Mesenchymal stem cell (in vitro differentiated cells and primary cell): ENCODE measurements around the gene FNDC5.

Experiments used
- DNase-seq: peaks from one replicate; pipeline ENCODE4 v3.0.0-alpha.2; 2013
- H2AFZ ChIP-seq: one replicate; pipeline ENCODE4 v1.6.1; 2013; ENCODE audit warnings: low read depth, mild to moderate bottlenecking, control low read depth, inconsistent platforms, low read length, moderate library complexity
- H2AK5ac ChIP-seq: 2 replicates; pipeline ENCODE4 v1.6.1; 2013; ENCODE audit warnings: low read length, moderate library complexity, mild to moderate bottlenecking, inconsistent platforms; ENCODE audit not compliant: severe bottlenecking
- H2BK120ac ChIP-seq: one replicate; pipeline ENCODE4 v1.6.1; 2013; ENCODE audit warnings: low read depth, mild to moderate bottlenecking, inconsistent platforms, low read length, moderate library complexity
- H2BK12ac ChIP-seq, 2 experiments: one replicate each; pipeline ENCODE4 v1.6.1; 2013; ENCODE audit warnings: inconsistent platforms in 2 of 2, low read length in 2 of 2, mild to moderate bottlenecking in 2 of 2, moderate library complexity in 2 of 2, control low read depth in 1 of 2
- H2BK15ac ChIP-seq: one replicate; pipeline ENCODE4 v1.6.1; 2013; ENCODE audit warnings: mild to moderate bottlenecking, low read depth, inconsistent platforms; ENCODE audit not compliant: poor library complexity, severe bottlenecking
- H2BK5ac ChIP-seq: 2 replicates; pipeline ENCODE4 v1.6.1; 2013; ENCODE audit warnings: low read depth, mild to moderate bottlenecking, low read length, control low read depth, inconsistent platforms; ENCODE audit not compliant: poor library complexity, severe bottlenecking
- H3K14ac ChIP-seq, 2 experiments: one replicate each; pipeline ENCODE4 v1.6.1; 2013; ENCODE audit warnings: inconsistent platforms in 2 of 2, low read length in 2 of 2, control low read depth in 1 of 2, mild to moderate bottlenecking in 1 of 2, moderate library complexity in 1 of 2
- H3K18ac ChIP-seq, 2 experiments: one replicate each; pipeline ENCODE4 v1.6.1; 2013; ENCODE audit warnings: inconsistent platforms in 2 of 2, low read length in 2 of 2, control low read depth in 1 of 2, low read depth in 1 of 2, mild to moderate bottlenecking in 1 of 2
- H3K23ac ChIP-seq, 2 experiments: one replicate each; pipeline ENCODE4 v1.6.1; 2013; ENCODE audit warnings: inconsistent platforms in 2 of 2, low read length in 2 of 2, mild to moderate bottlenecking in 2 of 2, moderate library complexity in 2 of 2, control low read depth in 1 of 2
- H3K27ac ChIP-seq: 2 replicates; pipeline ENCODE4 v1.5.1; 2013; ENCODE audit warnings: mild to moderate bottlenecking, moderate library complexity, low read length, control low read depth, inconsistent platforms; ENCODE audit not compliant: poor library complexity, severe bottlenecking
- H3K27me3 ChIP-seq, 2 experiments: 2 replicates each; pipeline versions ENCODE4 v1.6.1 to v1.7.0; 2013; ENCODE audit warnings: low read length in 2 of 2, mild to moderate bottlenecking in 2 of 2, moderate library complexity in 2 of 2, control low read depth in 1 of 2, inconsistent platforms in 1 of 2; ENCODE audit not compliant: control insufficient read depth in 1 of 2, insufficient read depth in 1 of 2
- H3K36me3 ChIP-seq, 2 experiments: 2 replicates each; pipeline versions ENCODE4 v1.6.1 to v1.7.0; 2013; ENCODE audit warnings: low read length in 2 of 2, control low read depth in 1 of 2, inconsistent platforms in 1 of 2, low read depth in 1 of 2, mild to moderate bottlenecking in 1 of 2; ENCODE audit not compliant: insufficient read depth in 2 of 2, control insufficient read depth in 1 of 2
- H3K4ac ChIP-seq, 2 experiments: one replicate each; pipeline ENCODE4 v1.6.1; 2013; ENCODE audit warnings: inconsistent platforms in 2 of 2, low read length in 2 of 2, mild to moderate bottlenecking in 2 of 2, moderate library complexity in 2 of 2, control low read depth in 1 of 2, low read depth in 1 of 2
- H3K4me1 ChIP-seq: 2 replicates; pipeline ENCODE4 v1.6.1; 2013; ENCODE audit warnings: low read depth, low read length, control low read depth; ENCODE audit not compliant: control insufficient read depth, insufficient read depth
- H3K4me2 ChIP-seq: 2 replicates; pipeline ENCODE4 v1.6.1; 2013; ENCODE audit warnings: low read length, mild to moderate bottlenecking, inconsistent platforms; ENCODE audit not compliant: poor library complexity, severe bottlenecking
- H3K4me3 ChIP-seq, 2 experiments: 2 replicates each; pipeline versions ENCODE4 v1.5.1 to v1.7.0; 2013; ENCODE audit warnings: low read length in 2 of 2, mild to moderate bottlenecking in 2 of 2, control low read depth in 1 of 2, low read depth in 1 of 2; ENCODE audit not compliant: insufficient read depth in 1 of 2
- H3K79me1 ChIP-seq: replicated peaks from 2 replicates; pipeline ENCODE4 v1.6.1; 2013; ENCODE audit warnings: mild to moderate bottlenecking, control low read depth, low read length, inconsistent platforms; ENCODE audit not compliant: poor library complexity, severe bottlenecking
- H3K9ac ChIP-seq: 2 replicates; pipeline ENCODE4 v1.7.0; 2013; ENCODE audit warnings: mild to moderate bottlenecking, low read length, moderate library complexity
- H3K9me3 ChIP-seq: 2 replicates; pipeline ENCODE4 v1.7.0; 2013; ENCODE audit warnings: mild to moderate bottlenecking, low read length; ENCODE audit not compliant: control insufficient read depth
- H4K8ac ChIP-seq: one replicate; pipeline ENCODE4 v1.6.1; 2013; ENCODE audit warnings: inconsistent platforms, mild to moderate bottlenecking, low read length, moderate library complexity
- H4K91ac ChIP-seq: one replicate; pipeline ENCODE4 v1.6.1; 2013; ENCODE audit warnings: mild to moderate bottlenecking, low read length, inconsistent platforms
- WGBS: methylation state at CpG from one replicate; pipeline ENCODE4 v1.1.7; 2013; ENCODE audit warnings: mixed read lengths; 5-methylcytosine and 5-hydroxymethylcytosine counted together

The FNDC5 gene

GRCh38 chr1:32867671-32868070 lies 3.0 kb downstream of the FNDC5 start:
- Histone ChIP-seq H3K4me2 (no peak overlapping the region), H3K9me3 (no peaks in the 10 kb centered on the region), H2BK5ac (no peak overlapping the region), H3K9ac (no peak overlapping the region), H3K18ac (no peak overlapping the region), H2BK12ac (no peak overlapping the region), H2BK120ac (no peak overlapping the region), H3K36me3 (peaks cover 11 to 17% of the 10 kb centered on the region in 2 experiments), H3K27me3 (peaks cover 10 to 23% of the 10 kb centered on the region in 2 experiments), H3K14ac (no peak overlapping the region), H2AK5ac (no peak overlapping the region), H4K8ac (no peak overlapping the region), H3K27ac (no peak overlapping the region), H4K91ac (no peak overlapping the region), H2AFZ (no peak overlapping the region), H3K4me1 (peaks cover 15% of the 10 kb centered on the region), H3K4me3 (no peak overlapping the region), H3K79me1 (no peaks in the 10 kb centered on the region), H3K23ac (no peak overlapping the region), H3K4ac (no peak overlapping the region), H2BK15ac (no peak overlapping the region)
- DNase-seq, result no peak
- WGBS, result 94% methylated on average over 7 of the region's 7 CpGs

- H3K27ac ChIP-seq, result no peak overlapping the region
- no peak overlapping the region for H2BK15ac ChIP-seq
- no peak overlapping the region for H3K23ac ChIP-seq
- H2AFZ ChIP-seq, result no peak overlapping the region
- no peak overlapping the region for H2BK12ac ChIP-seq
- H2AK5ac ChIP-seq, result no peak overlapping the region
- no peak overlapping the region for H2BK5ac ChIP-seq
- H3K14ac ChIP-seq, result no peak overlapping the region
- no peak overlapping the region for H3K9ac ChIP-seq
- H3K79me1 ChIP-seq, result no peaks in the 10 kb centered on the region
- H3K18ac ChIP-seq, result no peak overlapping the region
- no peak overlapping the region for H3K4me3 ChIP-seq
- H3K27me3 ChIP-seq, result peaks cover 10 to 22% of the 10 kb centered on the region in 2 experiments
- DNase-seq, result no peak
- no peak overlapping the region for H2BK120ac ChIP-seq
- no peak overlapping the region for H4K8ac ChIP-seq
- no peak overlapping the region for H3K4ac ChIP-seq
- H3K36me3 ChIP-seq, result peaks cover 15 to 22% of the 10 kb centered on the region in 2 experiments
- WGBS, result 93% methylated on average over 4 of the region's 5 CpGs
- H4K91ac ChIP-seq, result no peak overlapping the region
- no peaks in the 10 kb centered on the region for H3K9me3 ChIP-seq
- peaks cover 13% of the 10 kb centered on the region for H3K4me1 ChIP-seq
- H3K4me2 ChIP-seq, result no peak overlapping the region
These were observed 3.6 kb downstream of the FNDC5 start for GRCh38 chr1:32867151-32867550.

- Histone ChIP-seq H3K4me3 (no peak overlapping the region), H3K36me3 (peaks cover 18 to 22% of the 10 kb centered on the region in 2 experiments), H4K91ac (no peak overlapping the region), H3K14ac (no peak overlapping the region), H3K4ac (no peak overlapping the region), H2BK120ac (no peak overlapping the region), H3K4me1 (peaks cover 11% of the 10 kb centered on the region), H2BK12ac (no peak overlapping the region), H3K9ac (no peak overlapping the region), H3K18ac (no peak overlapping the region), H2BK5ac (no peak overlapping the region), H3K9me3 (no peaks in the 10 kb centered on the region), H3K27me3 (peaks cover 9 to 10% of the 10 kb centered on the region in 2 experiments), H2AK5ac (no peak overlapping the region), H3K4me2 (no peak overlapping the region), H3K23ac (no peak overlapping the region), H2AFZ (no peak overlapping the region), H2BK15ac (no peak overlapping the region), H3K79me1 (no peaks in the 10 kb centered on the region), H4K8ac (no peak overlapping the region), H3K27ac (no peak overlapping the region)
- 85% methylated on average over 2 of the region's 3 CpGs for WGBS
- DNase-seq, result no peak
These were observed 4.9 kb downstream of the FNDC5 start for GRCh38 chr1:32865639-32866405.

GRCh38 chr1:32864375-32865019 lies 6.2 kb downstream of the FNDC5 start:
- Histone ChIP-seq H3K4ac (no peak overlapping the region), H4K8ac (no peak overlapping the region), H2BK15ac (no peak overlapping the region), H2BK5ac (no peak overlapping the region), H3K79me1 (no peaks in the 10 kb centered on the region), H2AFZ (no peak overlapping the region), H3K9me3 (no peaks in the 10 kb centered on the region), H3K9ac (no peak overlapping the region), H3K27ac (no peak overlapping the region), H4K91ac (no peak overlapping the region), H3K4me1 (peaks cover 5% of the 10 kb centered on the region), H2BK120ac (no peak overlapping the region), H3K4me2 (no peak overlapping the region), H3K4me3 (no peak overlapping the region), H3K27me3 (peaks cover 0 to 2% of the 10 kb centered on the region in 2 experiments), H3K36me3 (peaks cover 25 to 27% of the 10 kb centered on the region in 2 experiments), H3K14ac (no peak overlapping the region), H3K23ac (no peak overlapping the region), H2AK5ac (no peak overlapping the region), H3K18ac (no peak overlapping the region), H2BK12ac (no peak overlapping the region)
- no peak for DNase-seq
- WGBS, result 100% methylated on average over 7 of the region's 8 CpGs
